Measurements from ENCODE around the gene TMEM247.

GRCh38 chr2:46489423-46490174 is 10.2 kb downstream of the TMEM247 start:
- TF ChIP-seq SIN3A (IDR thresholded peaks at IDR 0.05; ENCODE audit: borderline replicate concordance, insufficient read depth, low read length) (no peak), TAF1 (IDR thresholded peaks at IDR 0.05; ENCODE audit: borderline replicate concordance, insufficient read depth, low read length) (no peak), POLR2AphosphoS5 (IDR thresholded peaks at IDR 0.05; ENCODE audit: low read depth, low read length) (no peak)
- TF ChIP-seq, protein P1, sequence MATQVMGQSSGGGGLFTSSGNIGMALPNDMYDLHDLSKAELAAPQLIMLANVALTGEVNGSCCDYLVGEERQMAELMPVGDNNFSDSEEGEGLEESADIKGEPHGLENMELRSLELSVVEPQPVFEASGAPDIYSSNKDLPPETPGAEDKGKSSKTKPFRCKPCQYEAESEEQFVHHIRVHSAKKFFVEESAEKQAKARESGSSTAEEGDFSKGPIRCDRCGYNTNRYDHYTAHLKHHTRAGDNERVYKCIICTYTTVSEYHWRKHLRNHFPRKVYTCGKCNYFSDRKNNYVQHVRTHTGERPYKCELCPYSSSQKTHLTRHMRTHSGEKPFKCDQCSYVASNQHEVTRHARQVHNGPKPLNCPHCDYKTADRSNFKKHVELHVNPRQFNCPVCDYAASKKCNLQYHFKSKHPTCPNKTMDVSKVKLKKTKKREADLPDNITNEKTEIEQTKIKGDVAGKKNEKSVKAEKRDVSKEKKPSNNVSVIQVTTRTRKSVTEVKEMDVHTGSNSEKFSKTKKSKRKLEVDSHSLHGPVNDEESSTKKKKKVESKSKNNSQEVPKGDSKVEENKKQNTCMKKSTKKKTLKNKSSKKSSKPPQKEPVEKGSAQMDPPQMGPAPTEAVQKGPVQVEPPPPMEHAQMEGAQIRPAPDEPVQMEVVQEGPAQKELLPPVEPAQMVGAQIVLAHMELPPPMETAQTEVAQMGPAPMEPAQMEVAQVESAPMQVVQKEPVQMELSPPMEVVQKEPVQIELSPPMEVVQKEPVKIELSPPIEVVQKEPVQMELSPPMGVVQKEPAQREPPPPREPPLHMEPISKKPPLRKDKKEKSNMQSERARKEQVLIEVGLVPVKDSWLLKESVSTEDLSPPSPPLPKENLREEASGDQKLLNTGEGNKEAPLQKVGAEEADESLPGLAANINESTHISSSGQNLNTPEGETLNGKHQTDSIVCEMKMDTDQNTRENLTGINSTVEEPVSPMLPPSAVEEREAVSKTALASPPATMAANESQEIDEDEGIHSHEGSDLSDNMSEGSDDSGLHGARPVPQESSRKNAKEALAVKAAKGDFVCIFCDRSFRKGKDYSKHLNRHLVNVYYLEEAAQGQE (IDR thresholded peaks at IDR 0.05; ENCODE audit: insufficient read depth in 1 of 2, low read depth in 2 of 2, low read length in 2 of 2) = no peak

Data from PFSK-1 (cell line).